HEK293T (cell line): ENCODE results near the gene AGMAT.

Source experiments
- ARNT ChIP-seq: fragments of 450-650 bp; IDR thresholded peaks from 2 replicates; pipeline ENCODE4 v1.6.1; 2017; ENCODE audit warnings: mild to moderate bottlenecking
- BHLHE40 ChIP-seq: fragments of 450-650 bp; IDR thresholded peaks from 2 replicates; pipeline ENCODE4 v1.6.1; 2016; ENCODE audit warnings: mild to moderate bottlenecking, moderate library complexity, borderline replicate concordance
- ELF4 ChIP-seq: fragments of 450-650 bp; IDR thresholded peaks from 2 replicates; pipeline ENCODE4 v1.6.1; 2017; ENCODE audit warnings: antibody characterized with exemption
- FOXK2 ChIP-seq: fragments of 450-650 bp; IDR thresholded peaks from 2 replicates; pipeline ENCODE4 v1.6.1; 2016; ENCODE audit warnings: mild to moderate bottlenecking
- FOXM1 ChIP-seq: fragments of 450-650 bp; IDR thresholded peaks from 2 replicates; pipeline ENCODE4 v1.6.1; 2017; ENCODE audit warnings: mild to moderate bottlenecking, borderline replicate concordance
- NFRKB ChIP-seq: fragments of 450-650 bp; IDR thresholded peaks from 2 replicates; pipeline ENCODE4 v1.6.1; 2016; ENCODE audit warnings: mild to moderate bottlenecking, moderate library complexity
- SP1 ChIP-seq: fragments of 450-650 bp; IDR thresholded peaks from 2 replicates; pipeline ENCODE4 v1.6.1; 2017
- SUZ12 ChIP-seq: fragments of 450-650 bp; IDR thresholded peaks from 2 replicates; pipeline ENCODE4 v1.6.1; 2016; ENCODE audit warnings: mild to moderate bottlenecking

DNA sequence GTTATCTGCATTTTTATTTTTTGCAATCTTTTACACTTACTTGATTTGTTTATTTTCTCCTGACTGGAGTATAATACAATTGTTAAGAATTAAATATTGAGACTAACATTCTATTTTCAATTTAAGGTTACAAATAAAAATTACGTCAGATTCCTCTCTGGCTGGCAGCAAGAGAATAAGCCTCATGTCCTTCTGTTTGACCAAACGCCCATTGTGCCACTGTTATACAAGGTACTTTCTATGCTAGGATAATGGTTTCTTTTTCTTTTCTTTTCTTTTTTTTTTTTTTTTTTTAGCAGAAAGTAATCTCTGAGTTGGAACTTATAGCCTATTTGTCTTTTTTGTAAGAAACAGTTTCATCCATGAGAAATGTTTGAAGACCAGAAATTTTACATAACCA, 38.2 kb downstream of the AGMAT start:
- no peak for TF ChIP-seq SP1
- TF ChIP-seq ARNT, result no peak
- no peak for TF ChIP-seq ELF4
- no peak for TF ChIP-seq FOXK2
- no peak for TF ChIP-seq BHLHE40
- TF ChIP-seq NFRKB, result no peak
- TF ChIP-seq SUZ12, result no peak
- no peak for TF ChIP-seq FOXM1
